Spinal cord (tissue), 10 donors: ENCODE results near the gene INTS1. TPM values are rescaled to one million over a fixed set of nuclear protein-coding genes. Genes with fewer than 3 reads are reported as not detected.

Source experiments
- DNase-seq, 6 donors: peaks; one replicate each; pipeline versions ENCODE4 v3.0.0 to v3.0.0-alpha.2; 2013 to 2015; ENCODE audit warnings: low spot score in 6 of 6, low read depth in 4 of 6
- H3K27ac ChIP-seq: one replicate; pipeline ENCODE4 v1.5.1; 2013; ENCODE audit warnings: low read depth, low read length, control low read depth
- H3K27me3 ChIP-seq: one replicate; pipeline ENCODE4 v1.6.1; 2013; ENCODE audit warnings: low read length; ENCODE audit not compliant: control insufficient read depth, insufficient read depth
- H3K36me3 ChIP-seq: one replicate; pipeline ENCODE4 v1.6.1; 2013; ENCODE audit warnings: low read length; ENCODE audit not compliant: control insufficient read depth, insufficient read depth
- H3K4me1 ChIP-seq: one replicate; pipeline ENCODE4 v1.6.1; 2013; ENCODE audit warnings: low read length; ENCODE audit not compliant: control insufficient read depth, insufficient read depth
- H3K4me3 ChIP-seq: one replicate; pipeline ENCODE4 v1.5.1; 2013; ENCODE audit warnings: low read depth, low read length, control low read depth
- H3K9me3 ChIP-seq: one replicate; pipeline ENCODE4 v1.6.1; 2013; ENCODE audit warnings: low read length; ENCODE audit not compliant: control insufficient read depth, insufficient read depth
- WGBS: methylation state at CpG from one replicate; pipeline ENCODE4 v1.1.5; 2013; ENCODE audit warnings: missing lambda C conversion rate; ENCODE audit not compliant: insufficient coverage; 5-methylcytosine and 5-hydroxymethylcytosine counted together
- polyA plus RNA-seq, 2 donors: library from polyadenylated mRNA; unstranded; fragments of 120-200 nt; gene quantifications; one replicate each; pipeline ENCODE4 v1.2.1, GENCODE V29; 2013; ENCODE audit not compliant: insufficient read length in 2 of 2
- total RNA-seq, 2 donors: library from RNA; depleted of rRNA in 1 of 2; stranded (reverse); fragments of 120-200 nt in 1 of 2; fragments of >200 nt in 1 of 2; gene quantifications; one replicate each; pipeline versions ENCODE4 v1.2.3 to v1.2.4, GENCODE V29; 2013 to 2014
- donor health status: healthy.

INTS1 gene
- total and polyA plus RNA-seq, 4 donors = 24.0 to 107 (median 65.6) TPM

DNA sequence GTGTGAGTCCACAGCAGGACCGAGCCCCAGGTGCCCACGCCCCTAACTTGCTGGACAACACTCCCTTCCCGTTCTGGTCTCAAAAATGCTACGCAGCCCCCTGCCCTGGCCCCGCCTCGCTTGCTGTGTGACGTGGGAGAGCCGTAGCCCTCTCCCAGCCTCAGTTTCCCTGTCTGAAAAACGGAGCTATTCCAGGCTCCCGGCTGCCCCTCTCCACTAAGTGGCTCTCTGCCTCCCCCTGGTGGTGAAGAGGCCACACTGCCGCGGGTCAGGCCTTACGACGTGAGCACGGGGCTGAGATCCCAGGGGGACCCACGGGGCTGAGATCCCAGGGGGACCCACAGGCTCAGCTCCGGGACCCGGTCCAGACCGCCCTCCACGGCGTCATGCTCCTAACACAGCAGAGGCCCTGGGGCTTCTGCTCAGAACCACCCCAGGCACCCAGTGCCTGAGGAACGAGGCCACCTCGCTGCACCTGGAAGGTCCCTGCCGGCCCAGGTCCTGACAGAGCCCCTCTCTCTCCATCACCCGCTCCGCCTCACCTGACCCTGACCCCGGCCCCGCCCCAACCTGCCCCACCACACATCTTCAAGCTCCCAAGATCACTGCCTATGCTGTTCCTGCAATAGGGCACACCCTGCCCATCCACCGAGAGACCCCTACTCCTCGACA, 71.6 kb downstream of the INTS1 start:
- Histone ChIP-seq H3K4me1 (peaks cover 25% of the 10 kb centered on the region), H3K27ac (no peak overlapping the region), H3K9me3 (no peaks in the 10 kb centered on the region), H3K27me3 (peaks cover 19% of the 10 kb centered on the region), H3K36me3 (peaks cover 36% of the 10 kb centered on the region), H3K4me3 (no peak overlapping the region)
- WGBS = 21% methylated on average over 30 of the region's 30 CpGs
- peak in 3 of 6 donors; percentile 22 to 80 (median 77) for DNase-seq

DNA sequence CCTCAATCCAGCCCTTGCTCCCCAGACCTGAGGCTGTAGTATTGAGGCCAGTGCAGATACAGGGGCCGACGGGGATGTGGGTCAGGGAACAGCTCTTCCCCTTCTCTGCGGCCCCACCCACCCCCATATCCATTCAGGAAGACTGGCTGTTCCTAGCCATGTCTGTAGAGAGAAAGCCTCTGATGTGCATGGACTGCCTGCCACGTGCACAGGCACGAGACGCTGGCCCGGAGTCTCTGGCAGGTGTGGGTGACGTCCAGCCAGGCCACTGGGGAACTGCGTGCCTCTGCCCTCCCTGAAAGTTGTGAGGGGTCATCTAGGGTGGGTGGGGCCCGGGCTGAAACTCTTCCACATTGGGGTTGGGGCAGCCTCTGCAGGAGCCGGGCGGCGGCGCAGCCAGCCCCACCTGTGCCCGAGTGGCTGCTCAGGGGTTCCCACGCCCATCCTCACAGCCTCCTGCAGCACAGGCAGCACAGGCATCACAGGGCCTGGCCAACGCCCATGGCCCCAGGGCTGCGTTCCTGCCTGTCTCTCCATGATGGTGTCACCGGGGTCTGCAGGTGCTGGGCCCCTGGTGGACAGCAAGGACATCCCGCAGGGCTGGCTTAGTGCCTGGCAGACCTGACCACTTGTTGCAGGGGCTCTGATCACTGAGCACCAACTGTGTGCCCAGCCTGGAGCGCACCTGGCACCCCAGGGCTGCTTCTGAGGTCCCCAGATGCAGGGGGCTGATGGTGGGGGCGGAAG, 72.4 kb downstream of the INTS1 start:
- H3K4me3 ChIP-seq = no peak overlapping the region
- peaks cover 28% of the 10 kb centered on the region for H3K36me3 ChIP-seq
- peaks cover 19% of the 10 kb centered on the region for H3K27me3 ChIP-seq
- no peak for DNase-seq
- no peaks in the 10 kb centered on the region for H3K9me3 ChIP-seq
- H3K27ac ChIP-seq = no peak overlapping the region
- 59% methylated on average over 21 of the region's 22 CpGs for WGBS
- peaks cover 25% of the 10 kb centered on the region for H3K4me1 ChIP-seq

DNA sequence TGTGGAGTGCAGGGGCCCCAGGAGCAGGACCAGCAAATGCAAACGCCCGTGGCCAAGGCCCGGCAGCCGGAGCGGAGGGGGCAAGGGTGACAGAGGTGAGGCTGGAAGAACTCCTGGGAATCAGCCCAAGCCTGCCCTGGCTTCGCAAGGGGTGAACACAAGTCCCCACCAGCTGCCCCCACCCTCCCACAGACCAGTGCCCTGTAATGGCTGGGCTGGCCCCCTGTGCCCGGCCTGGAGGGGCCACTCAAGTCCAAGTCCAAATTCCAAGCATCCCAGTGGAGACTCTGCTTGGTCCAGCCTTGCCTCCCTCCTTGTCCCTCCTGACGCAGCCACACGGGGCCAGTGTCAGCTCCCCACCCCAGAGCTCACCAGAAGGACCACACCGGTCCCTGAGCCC, 73.0 kb downstream of the INTS1 start:
- peaks cover 25% of the 10 kb centered on the region for H3K4me1 ChIP-seq
- peaks cover 19% of the 10 kb centered on the region for H3K27me3 ChIP-seq
- 54% methylated on average over 10 of the region's 10 CpGs for WGBS
- H3K27ac ChIP-seq = no peak overlapping the region
- H3K36me3 ChIP-seq = peaks cover 24% of the 10 kb centered on the region
- H3K9me3 ChIP-seq = no peaks in the 10 kb centered on the region
- H3K4me3 ChIP-seq = no peak overlapping the region
- DNase-seq = no peak

DNA sequence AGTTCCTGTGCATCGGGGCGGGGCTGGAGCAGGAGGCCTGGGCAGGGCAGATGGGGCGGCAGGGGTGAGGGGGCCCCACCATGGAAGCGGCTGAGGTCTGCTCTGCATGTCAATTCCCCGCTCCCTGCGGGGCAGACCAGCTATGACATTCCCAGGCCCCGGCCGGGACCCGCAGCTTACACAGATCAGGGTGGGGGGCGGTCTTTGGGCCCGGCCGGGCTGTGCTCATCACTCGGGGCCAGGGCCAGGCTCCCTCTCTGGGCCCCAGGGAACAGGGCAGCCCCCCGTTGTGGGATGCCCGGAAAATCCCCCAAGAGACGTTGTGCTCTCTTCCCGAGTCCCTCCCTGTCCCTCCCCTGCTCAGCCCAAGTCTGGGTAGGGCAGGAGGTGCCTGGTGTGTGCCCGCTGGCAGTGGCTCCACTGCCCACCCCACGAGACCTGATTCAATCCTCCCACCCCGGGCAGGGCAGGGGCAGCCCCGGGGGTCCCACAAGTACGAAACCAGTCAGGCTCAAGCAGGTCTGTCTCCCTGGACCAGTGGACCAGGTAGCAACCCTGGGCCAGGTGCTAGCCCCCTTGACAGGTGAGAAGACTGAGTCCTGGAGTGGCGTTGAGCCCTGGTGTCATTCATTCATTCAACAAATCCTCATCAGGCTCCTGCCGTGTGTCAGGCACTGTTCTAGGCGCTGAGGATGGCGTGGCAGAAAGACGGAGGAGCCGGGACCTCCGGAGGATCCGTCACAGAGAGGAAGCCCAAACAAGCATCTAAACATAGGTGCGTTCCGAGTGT, 73.9 kb downstream of the INTS1 start:
- H3K9me3 ChIP-seq = no peaks in the 10 kb centered on the region
- no peak overlapping the region for H3K4me3 ChIP-seq
- 66% methylated on average over 27 of the region's 32 CpGs for WGBS
- no peak for DNase-seq
- H3K27me3 ChIP-seq = peaks cover 19% of the 10 kb centered on the region
- no peak overlapping the region for H3K27ac ChIP-seq
- peaks cover 25% of the 10 kb centered on the region for H3K4me1 ChIP-seq
- H3K36me3 ChIP-seq = peaks cover 19% of the 10 kb centered on the region

DNA sequence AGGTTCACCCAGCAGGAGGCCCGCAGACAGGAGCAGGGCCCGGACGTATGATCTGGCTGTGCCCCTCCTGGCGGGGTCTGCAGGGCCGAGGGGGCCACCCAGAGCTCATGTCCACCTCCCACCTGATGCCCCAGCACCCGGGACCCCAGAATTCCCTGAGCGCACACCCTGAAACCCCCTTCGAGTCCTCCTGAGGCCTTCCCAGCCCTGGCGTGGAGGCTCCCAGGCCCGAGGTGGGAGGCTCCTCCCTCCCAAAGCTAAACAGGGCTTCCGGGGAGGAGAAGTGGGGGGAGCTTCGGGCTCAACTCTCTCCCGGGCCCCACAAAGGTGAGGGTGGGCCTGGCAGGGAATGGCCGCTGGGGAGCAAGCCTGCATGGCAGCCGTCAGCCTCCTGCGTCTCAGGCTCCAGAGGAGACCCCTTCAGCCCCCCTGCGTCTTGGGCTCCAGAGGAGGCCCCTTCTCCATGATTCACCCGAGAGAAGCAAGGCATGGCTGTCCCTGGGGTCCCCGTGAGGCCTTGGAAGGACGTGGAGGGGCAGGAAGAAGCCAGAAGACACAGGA, 75.2 kb downstream of the INTS1 start:
- peaks cover 22% of the 10 kb centered on the region for H3K27me3 ChIP-seq
- no peak overlapping the region for H3K27ac ChIP-seq
- 54% methylated on average over 12 of the region's 20 CpGs for WGBS
- H3K4me3 ChIP-seq = no peak overlapping the region
- H3K9me3 ChIP-seq = no peaks in the 10 kb centered on the region
- DNase-seq = no peak
- H3K4me1 ChIP-seq = peaks cover 25% of the 10 kb centered on the region
- peaks cover 8% of the 10 kb centered on the region for H3K36me3 ChIP-seq

DNA sequence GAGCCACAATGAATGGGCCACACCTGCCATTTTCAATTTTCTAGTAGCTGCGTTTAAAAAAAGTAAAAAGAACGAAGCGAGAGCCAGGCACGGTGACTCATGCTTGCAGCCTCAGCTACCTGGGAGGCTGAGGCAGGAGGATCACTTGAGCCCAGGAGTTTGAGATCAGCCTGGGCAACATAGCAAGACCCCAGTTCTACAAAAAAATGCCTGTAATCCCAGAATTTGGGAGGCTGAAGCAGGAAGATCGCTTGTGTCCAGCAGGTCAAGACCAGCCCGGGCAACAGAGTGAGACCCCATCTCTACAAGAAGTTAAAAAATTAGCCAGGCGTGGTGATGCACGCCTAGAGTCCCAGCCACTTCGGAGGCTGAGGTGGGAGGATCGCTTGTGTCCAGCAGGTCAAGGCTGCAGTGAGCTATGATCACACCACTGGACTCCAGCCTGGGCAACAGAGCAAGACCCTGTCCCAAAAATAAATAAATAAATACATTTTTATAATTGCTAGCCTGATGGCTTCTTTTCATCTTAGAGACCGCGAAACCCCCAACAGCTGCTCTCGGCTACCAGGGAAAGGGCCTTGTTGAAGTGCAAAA, 77.0 kb downstream of the INTS1 start:
- peaks cover 24% of the 10 kb centered on the region for H3K27me3 ChIP-seq
- no peak overlapping the region for H3K27ac ChIP-seq
- H3K4me1 ChIP-seq = peaks cover 29% of the 10 kb centered on the region
- H3K4me3 ChIP-seq = no peak overlapping the region
- 92% methylated on average over 11 of the region's 13 CpGs for WGBS
- no peaks in the 10 kb centered on the region for H3K36me3 ChIP-seq
- H3K9me3 ChIP-seq = no peaks in the 10 kb centered on the region
- DNase-seq = no peak

DNA sequence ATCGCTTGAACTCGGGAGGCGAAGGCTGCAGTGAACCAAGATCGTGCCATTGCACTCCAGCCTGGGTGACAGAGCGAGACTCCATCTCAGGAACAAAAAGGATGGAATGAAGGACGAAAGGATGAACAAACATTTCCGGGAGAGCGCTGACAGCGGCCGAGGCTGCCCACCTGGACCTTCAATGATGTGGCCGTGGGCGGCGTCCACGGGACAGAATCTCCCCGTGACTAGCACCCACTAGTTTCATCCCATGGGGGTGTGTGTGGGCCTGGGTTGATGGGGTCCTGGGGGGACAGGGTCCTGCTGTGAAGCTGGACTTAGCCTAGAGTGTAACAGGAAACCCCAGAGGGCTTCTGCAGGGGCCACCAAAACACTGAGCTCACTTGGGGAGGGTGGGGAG, 77.7 kb downstream of the INTS1 start:
- 96% methylated on average over 11 of the region's 15 CpGs for WGBS
- Histone ChIP-seq H3K4me3 (no peak overlapping the region), H3K27ac (no peak overlapping the region), H3K4me1 (peaks cover 27% of the 10 kb centered on the region), H3K36me3 (no peaks in the 10 kb centered on the region), H3K9me3 (no peaks in the 10 kb centered on the region), H3K27me3 (peaks cover 22% of the 10 kb centered on the region)
- no peak for DNase-seq

DNA sequence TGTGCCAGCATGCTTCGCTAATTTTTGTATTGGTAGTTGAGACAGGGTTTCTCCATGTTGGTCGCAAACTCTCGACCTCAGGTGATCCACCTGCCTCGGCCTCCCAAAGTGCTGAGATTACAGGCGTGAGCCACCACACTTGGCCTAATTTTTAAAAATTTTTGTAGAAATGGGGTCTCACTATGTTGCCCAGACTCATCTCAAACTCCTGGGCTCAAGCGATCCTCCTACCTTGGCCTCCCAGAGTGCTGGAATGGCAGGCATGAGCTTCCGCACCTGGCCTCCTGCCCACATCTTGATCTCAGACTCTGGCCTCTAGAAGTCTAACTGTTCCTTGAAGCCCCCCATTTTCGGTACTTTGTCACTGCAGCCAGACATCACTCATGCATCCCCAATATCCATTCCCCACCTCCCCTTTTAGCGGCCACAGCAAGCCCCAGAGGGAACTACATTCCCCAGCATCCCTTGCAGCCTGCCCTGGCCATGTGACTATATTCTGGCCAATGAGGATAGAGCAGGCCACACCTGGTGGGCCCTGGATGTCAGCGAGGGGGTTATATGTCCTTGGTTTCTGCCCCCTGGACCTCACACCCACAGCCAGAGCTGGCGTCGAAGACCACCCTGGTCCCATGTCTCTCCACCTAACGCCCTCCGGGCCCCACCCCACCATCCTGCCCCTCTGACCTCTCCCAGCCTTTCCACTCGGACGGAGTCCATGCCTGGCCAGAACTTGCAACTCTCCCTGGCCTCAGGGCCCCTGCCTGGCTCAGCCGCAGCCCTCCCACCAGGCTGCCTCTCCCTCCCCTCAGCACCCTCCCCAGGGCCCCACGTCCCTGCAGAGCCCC, 78.7 kb downstream of the INTS1 start:
- no peak overlapping the region for H3K4me3 ChIP-seq
- 69% methylated on average over 16 of the region's 18 CpGs for WGBS
- H3K4me1 ChIP-seq = peaks cover 27% of the 10 kb centered on the region
- H3K36me3 ChIP-seq = no peaks in the 10 kb centered on the region
- no peak overlapping the region for H3K27ac ChIP-seq
- DNase-seq = peak in 1 of 6 donors; percentile 54
- H3K9me3 ChIP-seq = no peaks in the 10 kb centered on the region
- peaks cover 20% of the 10 kb centered on the region for H3K27me3 ChIP-seq
